NK-92 treated with Interleukin-12 subunit alpha and Interleukin-12 subunit beta, amount 100 ng/mL, for 24 hours (cell line): Measurements from ENCODE around the gene GNG12.

ENCODE experiments used
- DNase-seq: peaks from one replicate; lab custom pipeline; 2025; lab: John Stamatoyannopoulos, UW

The GNG12 gene

DNA sequence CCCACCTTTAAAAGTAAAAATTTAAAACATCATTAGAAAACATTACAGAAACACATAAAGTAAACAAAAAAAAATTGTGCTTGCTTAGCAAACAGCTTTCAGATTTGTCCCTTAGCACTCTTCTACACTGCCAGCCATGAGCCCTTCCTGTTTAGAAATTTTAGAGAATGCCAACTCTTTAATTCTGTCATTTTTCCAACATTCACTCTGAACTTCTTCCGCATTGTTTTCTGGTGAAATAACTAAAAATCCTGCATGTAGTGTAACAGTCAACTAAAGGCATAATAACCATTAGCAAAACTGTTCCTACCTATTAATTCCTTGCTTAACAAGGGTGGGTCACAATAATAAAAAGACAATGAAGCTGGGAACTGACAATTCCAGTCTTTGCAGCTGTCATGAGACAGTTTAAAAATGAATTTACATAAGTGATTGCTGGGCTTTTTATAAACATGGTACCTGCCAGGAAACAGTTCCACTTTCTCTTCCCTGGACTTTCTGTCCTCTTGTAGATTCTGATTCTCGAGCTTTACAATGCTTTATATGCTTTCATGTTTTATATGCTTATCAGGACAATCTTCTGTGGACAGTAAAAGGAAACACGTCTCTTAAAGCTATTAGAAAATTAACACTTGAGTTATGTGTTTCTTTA is 19.0 kb downstream of the GNG12 start:
- no peak for DNase-seq

DNA sequence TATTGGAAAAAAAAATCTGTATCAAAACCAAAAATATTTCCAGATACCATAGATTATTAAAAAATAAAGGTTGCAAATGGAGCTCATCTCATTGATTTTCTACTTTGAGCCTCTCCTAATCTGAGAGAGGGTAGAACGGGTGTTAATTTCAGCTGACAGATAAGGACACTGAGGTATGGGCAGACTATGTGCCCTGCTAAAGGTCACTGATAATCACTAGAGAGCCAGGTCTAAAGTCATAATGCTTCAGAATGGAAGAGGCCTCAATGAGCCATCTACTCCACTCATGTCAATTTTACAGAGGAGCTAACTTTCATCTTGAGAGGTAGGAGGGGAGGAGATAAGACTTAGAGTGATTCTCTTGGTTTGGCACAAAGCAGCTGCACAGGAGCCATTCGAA is 21.0 kb downstream of the GNG12 start:
- no peak for DNase-seq

DNA sequence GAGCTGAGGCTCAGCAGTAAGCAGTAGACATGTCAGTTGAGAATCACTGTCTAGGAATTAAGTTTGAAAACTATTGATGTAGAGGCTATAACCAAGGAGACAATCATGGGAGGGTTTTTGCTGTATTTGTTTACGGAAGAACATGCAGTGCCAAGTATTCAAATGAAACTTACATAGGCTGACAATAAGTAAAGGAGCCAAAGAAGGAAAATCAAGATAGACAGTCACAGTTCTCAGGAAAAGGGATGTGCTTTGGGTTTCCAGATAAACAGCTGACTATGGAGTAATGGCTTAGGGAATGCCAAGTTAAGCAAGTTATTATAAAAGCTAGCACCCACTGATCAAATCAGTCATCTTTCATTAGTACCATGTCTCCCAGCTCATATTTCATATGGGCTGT is 21.5 kb downstream of the GNG12 start:
- DNase-seq, result no peak

DNA sequence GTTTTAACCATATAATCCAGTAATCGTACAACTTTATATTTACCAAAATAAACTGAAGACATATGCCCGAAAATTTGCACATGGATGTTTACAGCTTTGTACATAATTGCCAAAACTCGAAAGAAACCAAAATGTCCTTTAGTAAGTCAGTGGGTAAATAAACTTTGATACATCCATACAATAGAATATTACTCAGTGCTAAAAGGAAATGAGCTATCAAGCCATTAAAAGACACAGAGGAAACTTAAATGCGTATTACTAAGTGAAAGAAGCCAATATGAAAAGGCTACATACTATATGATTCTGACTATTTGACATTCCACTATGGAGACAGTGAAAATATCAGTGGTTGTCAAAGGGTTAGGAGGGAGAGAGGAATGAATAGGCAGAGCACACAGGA is 23.4 kb downstream of the GNG12 start:
- no peak for DNase-seq

DNA sequence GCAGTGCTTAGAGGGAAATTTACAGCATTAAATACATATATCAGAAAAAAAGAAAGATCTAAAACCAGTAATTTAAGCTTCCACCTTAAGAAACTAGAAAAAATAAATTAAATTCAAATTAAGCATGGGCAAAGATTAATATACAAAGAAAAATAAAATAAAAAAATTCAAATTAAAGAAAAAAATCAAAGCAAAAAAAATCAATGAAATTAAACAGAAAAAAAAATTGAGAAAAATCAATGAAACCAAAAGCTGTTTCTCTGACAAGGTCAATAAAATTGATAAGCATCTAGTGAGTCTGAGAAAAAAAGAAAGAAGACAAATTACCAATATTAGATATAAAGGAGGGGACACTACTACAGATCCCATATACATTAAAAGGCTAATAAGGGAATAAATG is 26.0 kb downstream of the GNG12 start:
- DNase-seq, result no peak

DNA sequence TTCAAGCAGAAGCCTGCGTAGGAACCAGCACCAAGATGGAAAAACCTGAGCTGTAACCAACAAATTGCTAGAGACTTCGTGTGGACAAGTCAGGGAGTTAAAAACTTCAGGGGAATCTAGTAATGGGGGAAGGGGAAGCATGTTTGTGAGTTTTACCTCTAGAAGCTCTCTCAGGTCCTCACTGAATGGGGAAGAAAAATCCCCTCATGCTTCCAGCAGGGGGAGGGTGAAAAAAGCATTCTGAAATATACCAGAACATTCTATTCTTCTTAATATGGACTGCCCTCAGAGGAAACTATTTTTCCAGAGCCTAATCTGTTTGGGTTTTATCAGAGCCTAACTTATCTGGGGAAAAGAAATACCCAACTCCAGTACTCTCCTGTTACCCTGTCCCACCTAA is 28.6 kb downstream of the GNG12 start:
- no peak for DNase-seq

DNA sequence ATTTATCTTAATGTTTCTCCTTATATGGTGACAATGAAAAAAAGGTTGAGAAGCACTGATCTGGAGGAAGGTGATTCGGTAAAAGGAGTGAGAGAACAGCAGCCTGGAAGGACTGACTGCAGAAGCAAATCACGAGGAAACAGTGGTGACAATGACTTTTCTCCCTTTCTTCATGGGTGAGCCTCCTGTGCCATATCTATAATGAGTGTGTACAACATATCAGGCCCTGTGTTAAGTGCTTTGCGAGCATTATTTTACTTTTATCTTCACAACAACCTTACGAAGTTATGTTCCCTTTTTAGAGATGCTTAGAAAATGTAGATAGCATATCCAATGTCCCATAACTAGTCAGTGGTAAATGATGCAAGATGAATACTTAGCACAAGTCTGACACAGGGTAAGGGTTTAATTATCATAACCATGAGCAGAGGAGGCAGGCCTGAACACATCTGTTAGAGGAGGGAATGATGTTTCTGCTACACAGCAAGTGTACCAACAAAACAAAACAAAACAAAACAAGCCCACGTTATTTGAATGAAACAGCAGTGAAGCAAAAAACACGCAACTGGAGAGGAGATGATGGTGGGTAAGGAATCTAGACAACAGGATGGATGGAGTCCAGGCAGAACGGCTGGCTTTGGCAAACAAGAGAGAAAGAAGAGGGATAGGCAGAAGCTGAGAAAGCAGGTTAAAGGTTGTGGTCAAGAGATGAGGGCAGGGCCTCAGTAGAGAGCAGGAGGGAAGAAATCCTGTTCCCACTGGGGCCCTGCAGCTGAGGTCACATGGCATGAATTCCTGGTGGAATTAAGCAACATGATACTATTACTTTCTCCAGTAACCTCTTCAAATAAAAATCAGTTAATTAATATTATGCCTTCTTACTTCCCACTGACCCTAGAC is 29.6 kb downstream of the GNG12 start:
- DNase-seq, result no peak

DNA sequence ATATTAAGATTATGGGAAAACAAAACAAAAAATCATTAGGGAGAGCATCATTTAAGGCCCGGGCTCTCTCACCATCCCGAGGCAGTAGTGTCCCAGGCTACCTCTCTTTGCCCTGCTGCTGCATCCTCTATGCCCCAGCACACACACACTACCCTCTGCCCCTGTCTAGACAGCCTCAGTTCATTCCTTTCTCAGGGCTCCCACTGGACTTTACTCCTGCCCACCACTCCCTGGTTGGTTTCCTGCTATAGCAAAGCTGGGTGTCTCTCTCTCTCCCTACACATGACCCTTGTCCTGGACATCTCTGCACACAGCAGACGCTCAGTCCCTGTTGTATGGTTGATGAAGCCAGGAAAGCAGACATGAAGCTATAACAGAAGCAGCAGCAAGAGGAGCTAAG is 30.7 kb downstream of the GNG12 start:
- no peak for DNase-seq

DNA sequence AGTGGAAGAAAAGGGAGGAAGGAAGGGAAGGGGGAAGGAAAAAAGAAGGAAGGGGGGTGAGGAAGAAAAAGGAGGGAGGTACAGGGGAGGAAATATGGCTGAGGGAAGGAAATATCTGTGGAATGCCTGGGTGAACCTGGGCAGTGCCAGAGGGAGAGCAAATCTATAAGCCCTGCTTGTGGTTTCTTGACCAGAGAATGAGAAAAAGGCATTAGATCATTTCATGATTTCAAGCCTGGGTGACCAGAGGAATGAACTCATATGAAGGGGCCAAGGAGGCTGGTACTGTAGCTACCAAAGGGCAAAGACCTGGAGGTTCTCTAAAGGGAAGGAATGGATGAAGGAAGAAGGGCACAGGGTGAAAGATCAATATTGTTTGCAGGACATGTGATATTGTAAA is 31.4 kb downstream of the GNG12 start:
- no peak for DNase-seq

DNA sequence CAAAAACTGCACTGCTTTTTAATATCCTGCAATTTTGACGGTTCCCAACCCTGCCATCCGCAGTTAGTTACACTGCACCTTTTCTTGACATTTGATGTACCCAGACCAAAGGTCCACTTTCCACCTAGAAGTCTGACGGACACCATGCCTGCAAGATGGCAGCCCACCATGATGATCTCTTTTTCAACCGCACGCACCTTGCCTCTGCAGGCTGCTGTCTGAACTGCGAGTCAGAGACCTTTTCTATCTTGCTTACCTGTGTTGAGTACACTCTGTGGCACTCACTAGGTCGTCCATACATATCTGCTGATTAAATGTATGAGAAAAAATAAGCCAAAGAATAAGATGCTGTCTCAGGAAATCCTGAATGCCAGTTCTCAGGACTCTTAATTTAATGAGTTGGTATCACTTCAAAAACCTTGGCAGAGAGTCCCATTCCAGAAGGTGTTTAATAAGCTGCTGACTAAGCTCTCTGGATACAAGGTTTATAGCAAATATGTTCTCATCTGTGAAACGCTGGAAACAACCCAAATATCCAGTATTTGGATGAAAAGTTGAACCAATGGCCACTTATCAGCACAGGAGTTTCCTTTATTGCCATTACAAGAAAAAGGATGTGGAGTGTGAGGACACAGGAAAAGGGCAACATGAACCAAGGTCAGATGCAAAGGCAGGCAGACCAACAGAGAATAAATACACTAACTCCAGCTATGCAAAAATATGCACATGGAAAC is 37.9 kb downstream of the GNG12 start:
- DNase-seq, result no peak

DNA sequence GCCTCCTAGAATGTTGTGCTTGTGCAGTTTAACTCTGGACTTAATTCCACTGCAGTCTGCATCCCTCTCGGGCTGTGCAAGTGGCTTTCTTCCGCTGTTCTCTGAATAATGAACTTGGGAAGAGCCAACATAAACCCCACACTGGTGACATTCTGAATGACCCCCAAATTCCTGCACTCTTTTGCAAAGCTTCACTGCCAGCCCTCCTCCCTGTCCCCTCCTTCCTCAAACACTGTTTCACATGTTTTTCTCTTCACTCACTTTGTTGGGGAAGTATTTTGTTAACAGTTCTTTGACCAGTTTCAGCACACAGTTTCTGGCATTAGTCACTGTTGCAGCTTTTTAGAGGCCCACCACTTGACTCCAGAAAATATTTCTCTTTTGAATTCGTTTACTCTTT is 39.7 kb downstream of the GNG12 start:
- no peak for DNase-seq

DNA sequence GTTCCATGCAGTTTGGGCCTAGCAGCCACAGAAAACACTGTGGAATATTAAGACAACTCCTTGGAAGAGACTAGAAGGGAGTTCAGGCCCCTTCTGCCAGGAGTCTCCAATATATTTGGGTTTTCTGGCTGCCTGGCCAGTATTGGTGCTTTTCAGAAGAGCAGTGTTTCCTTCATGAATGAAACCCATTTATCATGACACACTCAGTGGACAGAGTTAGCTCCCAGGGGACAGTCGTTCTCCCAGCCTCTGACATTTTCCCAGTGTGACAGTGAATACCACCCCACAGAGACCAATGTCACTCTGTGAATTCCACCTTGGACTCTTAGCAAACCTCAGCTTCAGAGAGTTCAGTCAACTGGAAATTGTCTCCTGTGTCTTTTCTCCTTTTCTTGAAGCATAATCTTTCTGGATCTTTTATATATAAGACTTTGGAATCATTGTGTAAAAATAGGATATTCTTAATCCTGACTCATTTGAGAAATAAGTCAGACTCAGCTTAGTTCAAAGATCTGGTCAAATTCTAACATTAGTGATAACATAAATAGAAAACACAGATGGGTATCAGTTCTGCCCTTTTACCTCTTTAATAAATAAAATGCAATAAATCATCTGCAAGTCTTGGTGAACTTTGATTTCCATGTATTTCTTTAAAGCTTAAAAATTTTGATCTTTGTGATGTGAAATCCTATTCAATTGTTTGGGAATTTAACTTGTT is 40.4 kb downstream of the GNG12 start:
- DNase-seq, result no peak

DNA sequence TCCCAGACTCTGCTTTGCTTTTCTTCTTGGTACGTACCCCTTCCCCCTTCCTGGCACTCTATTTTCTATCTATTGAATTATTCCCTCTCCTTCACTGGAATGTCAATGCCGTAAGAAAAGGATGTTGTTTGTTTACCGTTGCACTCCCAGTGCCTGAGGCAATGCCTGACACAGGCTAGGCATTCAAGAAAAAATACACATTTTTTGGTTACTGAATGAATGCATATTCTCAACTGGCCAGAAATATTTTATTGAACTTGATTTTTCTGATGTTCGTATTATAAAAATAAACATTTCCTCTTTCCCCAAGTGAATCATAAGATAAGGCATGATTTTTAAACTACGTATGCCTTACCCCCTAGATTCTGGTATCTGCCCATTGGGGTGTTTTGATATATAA is 41.2 kb downstream of the GNG12 start:
- no peak for DNase-seq

DNA sequence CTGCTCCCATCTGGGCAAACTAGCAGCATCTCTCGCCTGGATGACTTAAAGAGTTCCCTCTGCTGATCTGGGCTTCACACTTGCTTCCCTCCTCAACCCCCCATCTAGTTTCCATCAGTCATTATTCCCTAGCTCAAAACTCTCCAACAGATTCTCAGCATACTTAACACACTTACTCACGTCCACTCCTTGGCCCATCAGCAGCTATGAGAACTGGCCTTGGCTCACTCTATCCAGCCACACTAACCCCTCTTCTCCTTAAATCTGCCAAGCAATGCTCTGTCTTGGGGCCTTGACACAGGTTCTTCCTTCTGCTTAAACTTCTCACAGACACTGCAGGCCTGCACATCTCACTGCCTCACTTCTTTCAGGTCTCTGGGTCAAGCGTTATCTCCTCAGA is 41.6 kb downstream of the GNG12 start:
- DNase-seq, result no peak

DNA sequence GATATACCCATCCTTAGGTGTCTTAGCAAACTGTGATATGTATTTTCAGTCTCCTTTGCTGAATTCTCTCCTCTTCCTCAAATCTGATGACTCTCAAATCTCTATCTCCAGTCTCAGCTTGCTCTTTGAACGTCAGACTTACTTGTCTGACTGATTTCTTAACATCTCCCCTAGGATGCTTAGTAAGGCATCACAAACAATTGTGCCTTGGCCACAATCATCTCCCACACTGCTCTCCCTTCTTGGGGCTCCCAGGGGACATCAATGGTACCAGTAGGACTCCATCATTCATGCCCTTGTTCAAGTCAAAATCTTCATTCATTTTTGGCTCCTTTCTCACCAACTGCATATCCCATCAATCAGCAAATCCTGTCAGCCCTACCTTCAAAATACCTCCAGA is 42.0 kb downstream of the GNG12 start:
- DNase-seq, result no peak

DNA sequence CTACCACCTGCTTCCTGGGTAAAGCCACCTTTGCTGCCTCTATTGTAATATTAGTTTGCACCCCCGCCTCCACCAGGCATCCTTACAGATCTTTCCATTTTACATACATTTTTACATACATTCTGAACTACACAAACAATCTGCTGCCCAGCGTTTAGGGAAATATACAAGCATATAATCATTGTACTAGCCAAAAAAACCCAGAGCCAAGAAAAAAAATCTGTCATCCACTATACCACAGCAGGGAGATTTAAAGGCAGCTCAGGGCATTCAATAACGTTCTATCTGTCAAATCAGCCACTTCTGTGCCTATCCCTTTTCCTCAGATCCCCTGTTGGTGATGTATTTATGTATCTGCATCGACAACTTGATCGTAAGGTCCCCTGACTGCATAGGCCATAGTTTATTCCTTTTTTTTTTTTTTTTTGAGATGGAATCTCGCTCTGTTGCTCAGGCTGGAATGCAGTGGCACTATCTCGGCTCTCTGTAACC is 43.0 kb downstream of the GNG12 start:
- DNase-seq, result no peak

DNA sequence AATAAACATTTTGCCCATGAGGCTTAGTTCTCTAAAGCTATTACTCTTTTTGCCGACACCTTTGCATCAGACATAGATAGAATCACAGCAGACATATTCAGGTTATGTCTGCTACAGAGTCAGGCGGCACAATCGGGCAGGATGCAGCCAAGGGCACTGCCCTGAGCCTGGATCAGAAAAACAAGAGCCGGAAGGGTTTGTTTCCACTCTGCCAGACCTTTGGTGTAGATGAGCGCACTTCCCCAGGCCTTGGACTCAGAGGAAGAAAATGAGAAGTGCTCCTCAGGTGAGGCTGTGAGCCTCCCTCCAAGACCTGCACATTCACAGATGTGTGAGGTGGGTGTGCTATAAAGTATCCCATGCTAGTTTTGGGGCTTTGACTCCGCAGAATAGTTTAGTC is 43.7 kb downstream of the GNG12 start:
- no peak for DNase-seq

DNA sequence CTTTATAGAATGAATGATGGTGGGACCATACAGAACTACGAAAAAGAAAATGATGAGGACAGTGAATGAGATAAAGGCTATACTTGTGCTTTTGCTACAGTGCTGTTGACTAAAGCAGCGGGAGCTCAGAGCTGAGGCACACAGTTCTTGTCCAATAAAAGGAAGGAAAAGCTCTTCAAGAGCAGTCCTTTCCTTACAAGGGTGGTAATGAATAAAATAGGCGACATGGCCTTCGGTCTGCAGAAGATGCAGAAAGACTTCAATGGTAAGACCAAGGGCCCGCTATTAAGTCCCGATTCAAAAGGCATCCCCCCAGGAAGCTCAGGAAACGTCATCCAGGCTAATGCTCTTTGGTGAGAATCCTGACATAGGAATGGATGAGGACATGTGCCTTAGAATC is 44.4 kb downstream of the GNG12 start:
- DNase-seq, result no peak

DNA sequence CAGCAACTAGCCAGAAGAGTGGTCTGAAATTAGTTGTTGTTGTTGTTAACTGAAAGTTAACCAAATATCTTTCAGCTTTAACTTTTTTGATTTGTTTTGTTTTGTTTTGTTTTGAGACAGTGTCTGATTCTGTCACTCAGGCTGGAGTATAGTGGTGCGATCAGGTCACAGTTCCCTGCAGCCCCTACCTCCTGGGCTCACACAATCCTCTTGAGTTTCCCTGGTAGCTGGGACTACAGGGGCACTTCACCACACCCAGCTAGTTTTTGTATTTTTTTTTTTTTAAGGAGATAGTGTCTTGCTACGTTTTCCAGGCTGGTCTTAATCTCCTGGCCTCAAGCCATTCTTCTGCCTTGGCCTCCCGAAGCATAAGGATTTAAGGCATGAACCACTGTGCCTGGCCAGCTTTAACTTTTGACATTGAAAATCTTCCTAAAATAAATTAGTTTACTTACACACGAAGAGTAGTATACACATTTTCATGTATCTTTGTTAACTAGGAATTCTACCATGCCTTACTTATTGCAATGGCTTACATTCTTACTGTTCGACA is 45.0 kb downstream of the GNG12 start:
- no peak for DNase-seq

DNA sequence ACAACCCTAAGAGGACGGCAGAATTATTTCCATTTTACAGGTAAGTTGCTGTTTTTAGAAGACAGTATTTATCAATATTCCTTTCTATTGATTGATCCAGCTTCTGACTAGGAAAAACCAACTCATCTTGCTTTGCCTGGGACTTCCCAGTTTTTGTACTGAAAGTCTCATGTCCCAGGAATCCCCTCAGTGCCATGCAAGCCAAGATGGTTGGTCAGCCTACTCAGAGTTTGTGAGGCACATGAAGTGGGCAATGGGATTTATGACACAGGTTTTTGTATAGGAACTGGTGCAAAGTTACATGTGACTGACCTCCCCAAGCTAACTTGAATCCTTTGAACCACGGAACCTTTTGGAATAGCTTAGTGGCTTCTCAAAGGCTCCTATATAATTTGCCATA is 45.5 kb downstream of the GNG12 start:
- no peak for DNase-seq

DNA sequence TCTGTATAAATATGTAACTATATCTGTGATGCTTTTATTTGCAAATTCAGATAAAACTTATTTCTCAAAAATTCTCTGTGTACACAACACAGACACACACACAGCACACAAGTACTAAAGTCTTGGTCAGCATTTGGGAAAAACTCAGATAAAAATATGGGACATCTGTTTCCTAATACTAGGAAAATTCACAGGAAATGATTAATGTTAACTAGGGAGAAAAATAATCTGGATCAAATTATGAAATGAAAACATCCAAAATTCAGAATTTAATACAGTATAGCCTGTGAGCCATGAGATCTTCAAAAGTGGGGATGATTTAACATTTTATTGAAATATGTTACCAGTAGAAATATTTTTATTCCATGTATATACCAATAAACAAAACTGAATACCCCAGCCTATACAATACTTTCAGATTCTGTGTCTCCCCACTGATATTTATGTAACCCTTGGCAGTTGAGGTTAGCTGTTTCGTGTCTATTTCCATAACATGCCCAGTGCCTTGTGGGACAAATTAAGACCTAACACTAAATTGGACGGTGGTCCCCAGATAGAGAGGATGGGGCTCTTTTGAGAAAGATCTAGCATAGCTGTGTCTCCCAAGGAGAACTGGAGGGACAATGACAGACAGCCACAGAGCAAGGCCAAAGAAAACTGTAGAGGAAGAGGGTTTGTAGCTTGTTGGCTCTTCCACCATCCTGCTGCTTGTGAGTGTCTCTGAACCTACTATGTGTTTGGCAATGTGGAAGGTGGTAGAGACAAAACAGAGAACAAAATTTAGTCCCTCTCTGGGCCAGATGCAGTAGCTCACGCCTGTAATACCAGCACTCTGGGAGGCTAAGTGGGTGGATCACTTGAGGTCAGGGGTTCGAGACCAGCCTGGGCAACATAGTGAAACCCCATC is 47.2 kb downstream of the GNG12 start:
- no peak for DNase-seq
